ENCODE measurements around the gene RBM7. TPM values are rescaled to one million over a fixed set of nuclear protein-coding genes. Genes with fewer than 3 reads are reported as not detected.
A peak's percentile ranks its signal among the peaks of the same experiment; 100 is the strongest.

The RBM7 gene
- total and polyA plus RNA-seq, 4 donors, result 11.1 to 23.0 (median 13.9) TPM

GRCh38 chr11:114398303-114398920 is 2.1 kb upstream of the RBM7 start:
- Histone ChIP-seq H3K27me3 (ENCODE audit: control insufficient read depth in 4 of 4, insufficient read depth in 4 of 4, low read length in 3 of 4) (no peaks in the 10 kb centered on the region), H3K9ac (ENCODE audit: low read depth in 1 of 2, low read length in 2 of 2) (peak overlapping the region in 1 of 2 donors; percentile 65), H3K27ac (ENCODE audit: low read depth in 1 of 2, low read length in 2 of 2) (no peak overlapping the region), H3K9me3 (ENCODE audit: control insufficient read depth in 4 of 4, low read length in 3 of 4) (no peaks in the 10 kb centered on the region), H3K36me3 (ENCODE audit: control insufficient read depth in 4 of 4, insufficient read depth in 3 of 4, low read depth in 1 of 4, low read length in 3 of 4) (peaks cover 0 to 4% (median 1%) of the 10 kb centered on the region in 4 donors), H3K4me3 (ENCODE audit: low read depth in 1 of 3, low read length in 3 of 3) (peak overlapping the region in 1 of 3 donors; percentile 82), H3K4me1 (ENCODE audit: control insufficient read depth in 4 of 4, insufficient read depth in 4 of 4, low read length in 3 of 4) (peaks cover 4 to 16% (median 12%) of the 10 kb centered on the region in 4 donors)
- no peak for TF ChIP-seq TAF1 (conservative IDR thresholded peaks at IDR 0.05)
- TF ChIP-seq MAX (IDR thresholded peaks at IDR 0.05), result no peak
- TF ChIP-seq YY1 (IDR thresholded peaks at IDR 0.05), result no peak
- no peak for TF ChIP-seq FOXA1 (IDR thresholded peaks at IDR 0.05)
- no peak for TF ChIP-seq HNF4A (conservative IDR thresholded peaks at IDR 0.05)
- TF ChIP-seq EGR1 (IDR thresholded peaks at IDR 0.05; ENCODE audit: low read depth in 2 of 2), result no peak
- TF ChIP-seq HNF4G (IDR thresholded peaks at IDR 0.05), result no peak
- TF ChIP-seq REST (IDR thresholded peaks at IDR 0.05), result no peak
- no peak for TF ChIP-seq ZBTB33 (IDR thresholded peaks at IDR 0.05)
- no peak for TF ChIP-seq JUND (IDR thresholded peaks at IDR 0.05)
- TF ChIP-seq RAD21 (IDR thresholded peaks at IDR 0.05), result no peak
- TF ChIP-seq CTCF (IDR thresholded peaks at IDR 0.05; ENCODE audit: low read depth, low read length, missing input control), result no peak
- TF ChIP-seq RXRA (IDR thresholded peaks at IDR 0.05), result no peak
- TF ChIP-seq FOXA2 (IDR thresholded peaks at IDR 0.05), result no peak
- no peak for TF ChIP-seq ATF3 (IDR thresholded peaks at IDR 0.05)
- TF ChIP-seq GABPA (IDR thresholded peaks at IDR 0.05 in 1 of 2, conservative IDR thresholded peaks at IDR 0.05 in 1 of 2), result no peak
- TF ChIP-seq SP1 (IDR thresholded peaks at IDR 0.05), result no peak
- no peak for TF ChIP-seq NR2F2 (IDR thresholded peaks at IDR 0.05)
- 62% methylated on average over 4 of the region's 4 CpGs for WGBS
- no peak for DNase-seq (ENCODE audit: low spot score)

Data from liver (tissue), 9 donors.